Endodermal cell (in vitro differentiated cells): ENCODE data around the gene DLEU7. TPM values are rescaled to one million over a fixed set of nuclear protein-coding genes. Genes with fewer than 3 reads are reported as not detected.
A peak's percentile ranks its signal among the peaks of the same experiment; 100 is the strongest.

Source experiments
- DNase-seq: peaks from one replicate; pipeline ENCODE4 v3.0.0-alpha.2; 2017
- H3K27ac ChIP-seq: 2 replicates; pipeline ENCODE4 v1.5.1; 2013; ENCODE audit warnings: mild to moderate bottlenecking, low read depth, low read length, moderate library complexity
- H3K27me3 ChIP-seq: 2 replicates; pipeline ENCODE4 v1.6.1; 2013; ENCODE audit warnings: mild to moderate bottlenecking, low read length, moderate library complexity; ENCODE audit not compliant: insufficient read depth, control insufficient read depth, poor library complexity, severe bottlenecking
- H3K36me3 ChIP-seq: 2 replicates; pipeline ENCODE4 v1.7.0; 2013; ENCODE audit warnings: mild to moderate bottlenecking, low read length, moderate library complexity; ENCODE audit not compliant: control insufficient read depth, insufficient read depth
- H3K4me1 ChIP-seq: one replicate; pipeline ENCODE4 v1.7.0; 2013; ENCODE audit warnings: low read length; ENCODE audit not compliant: control insufficient read depth, insufficient read depth
- H3K4me3 ChIP-seq: 2 replicates; pipeline ENCODE4 v1.5.1; 2013; ENCODE audit warnings: mild to moderate bottlenecking, low read length, moderate library complexity
- H3K9ac ChIP-seq: 2 replicates; pipeline ENCODE4 v1.6.1; 2013; ENCODE audit warnings: mild to moderate bottlenecking, low read length, moderate library complexity; ENCODE audit not compliant: poor library complexity, severe bottlenecking; ENCODE audit errors: extremely low read depth
- H3K9me3 ChIP-seq: 2 replicates; pipeline ENCODE4 v1.6.1; 2013; ENCODE audit warnings: mild to moderate bottlenecking, low read length, moderate library complexity; ENCODE audit not compliant: control insufficient read depth
- H3K27ac Mint-ChIP-seq: 2 replicates; pipeline ENCODE4 v1.8.0; 2020; ENCODE audit warnings: mixed read lengths
- H3K27me3 Mint-ChIP-seq: 2 replicates; pipeline ENCODE4 v1.8.0; 2021; ENCODE audit warnings: mild to moderate bottlenecking, mixed read lengths; ENCODE audit not compliant: insufficient read depth
- H3K36me3 Mint-ChIP-seq: 2 replicates; pipeline ENCODE4 v1.8.0; 2020; ENCODE audit warnings: low read depth, mixed read lengths
- H3K4me1 Mint-ChIP-seq: 2 replicates; pipeline ENCODE4 v1.8.0; 2020; ENCODE audit warnings: mixed read lengths
- H3K4me3 Mint-ChIP-seq: 2 replicates; pipeline ENCODE4 v1.8.0; 2020; ENCODE audit warnings: mild to moderate bottlenecking, moderate library complexity, mixed read lengths
- H3K9me3 Mint-ChIP-seq: 2 replicates; pipeline ENCODE4 v1.8.0; 2020; ENCODE audit warnings: mild to moderate bottlenecking, mixed read lengths
- WGBS, 2 experiments: methylation state at CpG; one replicate each; pipeline versions ENCODE4 v1.1.5 to v1.1.7; 2013; ENCODE audit warnings: missing lambda C conversion rate in 2 of 2, mixed read lengths in 1 of 2; ENCODE audit not compliant: insufficient coverage in 1 of 2, insufficient read length in 1 of 2; 5-methylcytosine and 5-hydroxymethylcytosine counted together
- total RNA-seq, 2 donors: library from RNA; stranded (reverse); fragmentation: NEBNext Ultra II Directional in 1 of 2; extraction: Animal tissue kit (Norgen Biotek cat#: 25700) in 1 of 2; gene quantifications; 2 replicates in 1 of 2; 3 replicates in 1 of 2; pipeline ENCODE4 v1.2.1, GENCODE V29; 2021
- TF ChIP-seq, protein P1 (sequence below): fragments of 200-600 bp; sonication (generic); conservative IDR thresholded peaks from 2 replicates; pipeline ENCODE4 v1.5.0; 2021; ENCODE audit warnings: antibody characterized with exemption, mild to moderate bottlenecking

The DLEU7 gene
- total RNA-seq, 2 donors from 2014 or later: not detected

DNA sequence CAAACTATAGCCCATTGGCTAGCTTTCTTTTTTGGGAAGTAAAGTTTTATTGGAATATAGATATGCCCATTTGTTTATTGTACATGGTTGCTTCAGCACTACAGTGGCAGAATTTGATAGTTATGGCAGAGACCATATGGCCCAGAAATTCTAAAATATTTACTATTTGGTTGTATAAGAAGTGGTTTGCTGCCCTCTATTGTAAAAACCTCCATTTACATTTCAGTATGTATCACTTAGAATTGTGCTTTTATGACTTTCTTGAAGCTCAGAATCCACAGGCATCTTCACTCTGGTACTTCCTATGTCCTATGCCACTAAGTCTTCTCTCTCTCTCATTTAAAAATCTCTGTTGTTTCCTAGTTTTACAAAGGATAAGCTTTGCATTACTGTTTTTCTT lies 37.7 kb downstream of the DLEU7 start:
- Mint-ChIP-seq H3K4me3 (no peak overlapping the region), H3K36me3 (no peaks in the 10 kb centered on the region), H3K27me3 (peaks cover 6% of the 10 kb centered on the region), H3K9me3 (no peaks in the 10 kb centered on the region), H3K27ac (no peak overlapping the region), H3K4me1 (peaks cover 2% of the 10 kb centered on the region)
- no peaks in the 10 kb centered on the region for H3K36me3 ChIP-seq
- no peaks in the 10 kb centered on the region for H3K4me1 ChIP-seq
- H3K27me3 ChIP-seq: peaks cover 3% of the 10 kb centered on the region
- no peak overlapping the region for H3K27ac ChIP-seq
- TF ChIP-seq, protein P1, sequence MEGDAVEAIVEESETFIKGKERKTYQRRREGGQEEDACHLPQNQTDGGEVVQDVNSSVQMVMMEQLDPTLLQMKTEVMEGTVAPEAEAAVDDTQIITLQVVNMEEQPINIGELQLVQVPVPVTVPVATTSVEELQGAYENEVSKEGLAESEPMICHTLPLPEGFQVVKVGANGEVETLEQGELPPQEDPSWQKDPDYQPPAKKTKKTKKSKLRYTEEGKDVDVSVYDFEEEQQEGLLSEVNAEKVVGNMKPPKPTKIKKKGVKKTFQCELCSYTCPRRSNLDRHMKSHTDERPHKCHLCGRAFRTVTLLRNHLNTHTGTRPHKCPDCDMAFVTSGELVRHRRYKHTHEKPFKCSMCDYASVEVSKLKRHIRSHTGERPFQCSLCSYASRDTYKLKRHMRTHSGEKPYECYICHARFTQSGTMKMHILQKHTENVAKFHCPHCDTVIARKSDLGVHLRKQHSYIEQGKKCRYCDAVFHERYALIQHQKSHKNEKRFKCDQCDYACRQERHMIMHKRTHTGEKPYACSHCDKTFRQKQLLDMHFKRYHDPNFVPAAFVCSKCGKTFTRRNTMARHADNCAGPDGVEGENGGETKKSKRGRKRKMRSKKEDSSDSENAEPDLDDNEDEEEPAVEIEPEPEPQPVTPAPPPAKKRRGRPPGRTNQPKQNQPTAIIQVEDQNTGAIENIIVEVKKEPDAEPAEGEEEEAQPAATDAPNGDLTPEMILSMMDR: peak; percentile 57
- peaks cover 5% of the 10 kb centered on the region for H3K9me3 ChIP-seq
- no peak for DNase-seq
- no peak overlapping the region for H3K9ac ChIP-seq
- no peak overlapping the region for H3K4me3 ChIP-seq

DNA sequence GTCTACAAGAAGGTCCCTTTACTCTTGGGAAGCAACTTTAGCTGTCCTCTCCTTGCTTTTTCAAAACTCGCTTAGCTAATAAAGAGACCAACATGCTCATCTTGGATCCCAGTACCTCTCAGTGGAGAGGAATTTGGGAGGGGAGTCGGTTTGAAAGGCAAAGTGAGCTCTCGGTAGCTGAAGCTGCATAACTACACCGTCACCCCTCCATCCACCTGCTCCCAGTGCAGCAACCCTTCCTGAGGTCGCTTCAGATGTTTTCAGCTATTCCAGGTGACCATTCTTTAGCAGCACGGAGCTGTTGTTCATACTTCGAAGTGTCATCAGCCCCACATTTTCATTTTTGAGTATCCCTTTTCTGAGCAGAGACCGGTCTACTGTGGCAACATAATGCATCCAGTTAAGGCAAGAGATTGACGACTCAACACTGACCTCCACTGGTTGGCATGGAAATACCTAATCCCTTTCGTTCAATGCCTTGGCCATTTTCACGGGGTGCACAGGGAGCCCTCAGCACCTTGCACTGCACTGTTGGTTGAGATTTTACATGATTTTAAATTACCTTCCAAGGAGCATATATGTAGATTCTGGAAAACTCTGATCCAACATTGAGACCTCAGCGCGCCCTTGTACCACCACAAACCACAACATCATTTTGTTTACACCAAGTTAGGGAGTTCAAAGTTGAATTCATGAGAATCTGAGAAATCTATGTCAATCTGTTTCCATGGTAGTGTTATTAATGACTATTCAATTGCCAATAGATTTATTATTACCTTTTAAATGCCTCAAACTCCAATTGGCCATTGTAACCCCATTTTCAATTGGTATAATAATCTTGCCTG lies 42.2 kb downstream of the DLEU7 start:
- TF ChIP-seq, protein P1: peak; percentile 92
- WGBS, 2 experiments: 30 to 41% methylated on average over 8 to 13 of the region's 13 CpGs
- Histone ChIP-seq H3K9me3 (peaks cover 5% of the 10 kb centered on the region), H3K27me3 (peaks cover 27% of the 10 kb centered on the region), H3K4me1 (no peaks in the 10 kb centered on the region), H3K9ac (no peak overlapping the region), H3K4me3 (no peak overlapping the region), H3K36me3 (no peaks in the 10 kb centered on the region), H3K27ac (no peak overlapping the region)
- Mint-ChIP-seq H3K4me1 (peaks cover 4% of the 10 kb centered on the region), H3K27me3 (peaks cover 27% of the 10 kb centered on the region), H3K27ac (no peak overlapping the region), H3K4me3 (no peak overlapping the region), H3K36me3 (no peaks in the 10 kb centered on the region), H3K9me3 (no peaks in the 10 kb centered on the region)
- DNase-seq: peak; percentile 88

- Histone ChIP-seq H3K9ac (no peak overlapping the region), H3K9me3 (no peaks in the 10 kb centered on the region), H3K27me3 (peaks cover 27% of the 10 kb centered on the region), H3K27ac (no peak overlapping the region), H3K36me3 (no peaks in the 10 kb centered on the region), H3K4me1 (no peaks in the 10 kb centered on the region), H3K4me3 (no peak overlapping the region)
- TF ChIP-seq, protein P1: no peak
- 82 to 92% methylated on average over 4 to 6 of the region's 6 CpGs for WGBS, 2 experiments
- H3K9me3 Mint-ChIP-seq: no peaks in the 10 kb centered on the region
- no peaks in the 10 kb centered on the region for H3K36me3 Mint-ChIP-seq
- no peak overlapping the region for H3K27ac Mint-ChIP-seq
- H3K4me1 Mint-ChIP-seq: peaks cover 4% of the 10 kb centered on the region
- H3K27me3 Mint-ChIP-seq: peaks cover 27% of the 10 kb centered on the region
- DNase-seq: no peak
- no peak overlapping the region for H3K4me3 Mint-ChIP-seq
Observed at GRCh38 chr13:50800091-50800739, 43.3 kb downstream of the DLEU7 start.
